Panc1 (cell line): ENCODE results near the gene ANKRD10. TPM values are rescaled to one million over a fixed set of nuclear protein-coding genes. Genes with fewer than 3 reads are reported as not detected.

Source experiments
- ATAC-seq: fragments of 200-7000 bp; cut with Tn5 transposase; 2 replicates; pipeline ENCODE4 v1.9.1; 2020; ENCODE audit warnings: mild to moderate bottlenecking, moderate library complexity
- BruUV-seq: library from RNA; stranded (reverse); fragments of 400-500 nt; replicated peaks from 2 replicates; lab custom pipeline; 2021; lab: Mats Ljungman, UMichigan
- CTCF ChIA-PET: fragments of 300-600 bp; sonication (Branson Sonifier 250); formaldehyde crosslinking; loops from one replicate; lab custom pipeline; 2022; ENCODE audit warnings: antibody characterized with exemption; lab: Charles Lee
- POLR2A ChIA-PET: fragments of 300-600 bp; sonication (Branson Sonifier 250); formaldehyde crosslinking; loops from one replicate; lab custom pipeline; 2022; ENCODE audit warnings: antibody characterized with exemption; lab: Charles Lee
- DNase-seq: peaks from one replicate; pipeline ENCODE4 v3.0.0-alpha.2; 2010; ENCODE audit warnings: low read depth, low spot score
- H3K27ac ChIP-seq: 2 replicates; pipeline ENCODE4 v1.5.1; 2011; ENCODE audit warnings: mild to moderate bottlenecking, low read length, inconsistent platforms
- H3K27me3 ChIP-seq: fragments of 200-500 bp; sonication (Bioruptor generic); 2 replicates; pipeline ENCODE4 v1.6.0; 2014; ENCODE audit warnings: low read length, inconsistent platforms; ENCODE audit not compliant: control insufficient read depth, insufficient read depth
- H3K36me3 ChIP-seq: fragments of 200-500 bp; sonication (Bioruptor generic); 2 replicates; pipeline ENCODE4 v1.5.1; 2014; ENCODE audit warnings: inconsistent platforms, mild to moderate bottlenecking, low read length, moderate library complexity; ENCODE audit not compliant: control insufficient read depth, insufficient read depth
- H3K4me1 ChIP-seq: 2 replicates; pipeline ENCODE4 v1.5.1; 2011; ENCODE audit warnings: inconsistent platforms, mild to moderate bottlenecking, low read length, moderate library complexity; ENCODE audit not compliant: control insufficient read depth, insufficient read depth
- H3K4me3 ChIP-seq, 2 experiments: 2 replicates each; pipeline ENCODE4 v1.5.1; 2011 to 2012; ENCODE audit warnings: low read depth in 2 of 2, low read length in 2 of 2, mild to moderate bottlenecking in 2 of 2, inconsistent platforms in 1 of 2, moderate library complexity in 1 of 2
- H3K9me3 ChIP-seq: fragments of 200-500 bp; sonication (Bioruptor generic); 2 replicates; pipeline ENCODE4 v1.5.1; 2014; ENCODE audit warnings: low read depth, mild to moderate bottlenecking, inconsistent platforms, low read length, moderate library complexity; ENCODE audit not compliant: control insufficient read depth, insufficient read depth
- POLR2AphosphoS5 ChIP-seq: IDR thresholded peaks from 2 replicates; pipeline ENCODE4 v1.6.1; 2012; ENCODE audit warnings: mild to moderate bottlenecking, low read depth, low read length, moderate library complexity
- SIN3A ChIP-seq: IDR thresholded peaks from 2 replicates; pipeline ENCODE4 v1.6.1; 2012; ENCODE audit warnings: low read depth, mild to moderate bottlenecking, low read length, moderate library complexity, borderline replicate concordance; ENCODE audit not compliant: insufficient read depth
- TCF7L2 ChIP-seq: IDR thresholded peaks from 2 replicates; pipeline ENCODE4 v1.6.1; 2011; ENCODE audit warnings: mild to moderate bottlenecking, low read depth, low read length, inconsistent platforms
- in situ Hi-C: cut with HindIII; loops from 2 replicates; pipeline ENCODE4 v1.10.0; 2016; ENCODE audit warnings: low sequenced_read_pairs, low pct_unique_long_range_greater_than_20kb
- intact Hi-C: fragments of 100-400 bp; cut with micrococcal nuclease; formaldehyde crosslinking; loops from one replicate; pipeline ENCODE4 v1.10.0; 2022; ENCODE audit not compliant: unreplicated experiment
- total RNA-seq: library from RNA; stranded (reverse); gene quantifications from one replicate; pipeline ENCODE4 v1.2.1, GENCODE V29; 2021; ENCODE audit not compliant: unreplicated experiment
- TF ChIP-seq, protein P1 (sequence below), 2 experiments: IDR thresholded peaks; 2 replicates each; pipeline ENCODE4 v1.6.1; 2011 to 2012; ENCODE audit warnings: low read depth in 2 of 2, control low read depth in 1 of 2, low read length in 1 of 2, mild to moderate bottlenecking in 1 of 2, moderate library complexity in 1 of 2; ENCODE audit not compliant: insufficient read depth in 1 of 2
- TF ChIP-seq, protein P2 (sequence below): fragments of 450-650 bp; IDR thresholded peaks from 2 replicates; pipeline ENCODE4 v1.5.1; 2017; ENCODE audit warnings: mild to moderate bottlenecking

The ANKRD10 gene
- total RNA-seq, 1 experiment from 2014 or later, result 76.8 TPM

DNA sequence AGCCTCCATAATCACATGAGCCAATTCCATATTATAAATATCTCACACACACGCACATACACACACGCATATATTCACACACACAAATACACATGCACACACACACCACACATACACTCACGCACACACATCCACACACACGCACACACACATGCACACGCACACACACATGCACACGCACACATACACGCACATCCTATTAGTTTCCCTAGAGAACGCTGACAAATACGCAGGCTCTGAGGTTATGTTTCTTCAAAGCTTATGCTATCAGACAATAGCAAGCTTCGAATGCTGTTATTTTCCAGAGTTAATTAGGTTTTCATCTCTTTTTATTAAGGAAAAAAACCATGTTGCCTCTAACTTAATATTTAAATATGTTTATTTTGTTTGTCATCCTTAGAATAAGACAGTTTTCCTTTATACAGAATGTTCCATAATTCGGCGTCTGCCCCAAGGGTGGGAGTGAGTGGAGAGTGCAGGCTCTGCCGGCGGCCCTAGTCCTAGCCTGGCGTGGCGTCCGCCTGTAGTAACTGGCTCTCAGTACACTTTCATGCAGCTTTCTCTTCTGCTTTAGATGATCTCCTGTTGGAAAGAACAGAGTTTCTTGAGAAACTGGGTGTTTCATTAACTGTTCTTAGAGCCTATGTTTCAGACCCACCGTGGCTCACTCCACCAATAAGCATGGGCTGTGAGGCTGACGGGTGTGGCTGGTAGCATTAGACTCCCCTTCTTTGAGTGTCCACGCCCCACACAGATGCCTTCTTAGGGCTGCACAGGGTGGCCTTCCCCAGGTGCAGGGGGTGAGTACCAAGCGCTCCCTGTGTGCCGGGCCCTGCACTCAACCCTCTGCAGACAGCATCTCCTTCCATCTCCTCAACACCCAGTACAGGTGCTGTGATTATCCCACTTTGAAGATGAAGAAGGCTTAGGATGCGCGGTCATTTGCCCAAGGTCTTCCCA, 30.4 kb upstream of the ANKRD10 start:
- in situ Hi-C loops, result no loop called here
- TF ChIP-seq POLR2AphosphoS5 (no peak), SIN3A (no peak), TCF7L2 (no peak)
- TF ChIP-seq, protein P1, sequence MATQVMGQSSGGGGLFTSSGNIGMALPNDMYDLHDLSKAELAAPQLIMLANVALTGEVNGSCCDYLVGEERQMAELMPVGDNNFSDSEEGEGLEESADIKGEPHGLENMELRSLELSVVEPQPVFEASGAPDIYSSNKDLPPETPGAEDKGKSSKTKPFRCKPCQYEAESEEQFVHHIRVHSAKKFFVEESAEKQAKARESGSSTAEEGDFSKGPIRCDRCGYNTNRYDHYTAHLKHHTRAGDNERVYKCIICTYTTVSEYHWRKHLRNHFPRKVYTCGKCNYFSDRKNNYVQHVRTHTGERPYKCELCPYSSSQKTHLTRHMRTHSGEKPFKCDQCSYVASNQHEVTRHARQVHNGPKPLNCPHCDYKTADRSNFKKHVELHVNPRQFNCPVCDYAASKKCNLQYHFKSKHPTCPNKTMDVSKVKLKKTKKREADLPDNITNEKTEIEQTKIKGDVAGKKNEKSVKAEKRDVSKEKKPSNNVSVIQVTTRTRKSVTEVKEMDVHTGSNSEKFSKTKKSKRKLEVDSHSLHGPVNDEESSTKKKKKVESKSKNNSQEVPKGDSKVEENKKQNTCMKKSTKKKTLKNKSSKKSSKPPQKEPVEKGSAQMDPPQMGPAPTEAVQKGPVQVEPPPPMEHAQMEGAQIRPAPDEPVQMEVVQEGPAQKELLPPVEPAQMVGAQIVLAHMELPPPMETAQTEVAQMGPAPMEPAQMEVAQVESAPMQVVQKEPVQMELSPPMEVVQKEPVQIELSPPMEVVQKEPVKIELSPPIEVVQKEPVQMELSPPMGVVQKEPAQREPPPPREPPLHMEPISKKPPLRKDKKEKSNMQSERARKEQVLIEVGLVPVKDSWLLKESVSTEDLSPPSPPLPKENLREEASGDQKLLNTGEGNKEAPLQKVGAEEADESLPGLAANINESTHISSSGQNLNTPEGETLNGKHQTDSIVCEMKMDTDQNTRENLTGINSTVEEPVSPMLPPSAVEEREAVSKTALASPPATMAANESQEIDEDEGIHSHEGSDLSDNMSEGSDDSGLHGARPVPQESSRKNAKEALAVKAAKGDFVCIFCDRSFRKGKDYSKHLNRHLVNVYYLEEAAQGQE (IDR thresholded peaks at IDR 0.05; ENCODE audit: insufficient read depth in 1 of 2, low read depth in 2 of 2, low read length in 1 of 2), result no peak
- TF ChIP-seq, protein P2, sequence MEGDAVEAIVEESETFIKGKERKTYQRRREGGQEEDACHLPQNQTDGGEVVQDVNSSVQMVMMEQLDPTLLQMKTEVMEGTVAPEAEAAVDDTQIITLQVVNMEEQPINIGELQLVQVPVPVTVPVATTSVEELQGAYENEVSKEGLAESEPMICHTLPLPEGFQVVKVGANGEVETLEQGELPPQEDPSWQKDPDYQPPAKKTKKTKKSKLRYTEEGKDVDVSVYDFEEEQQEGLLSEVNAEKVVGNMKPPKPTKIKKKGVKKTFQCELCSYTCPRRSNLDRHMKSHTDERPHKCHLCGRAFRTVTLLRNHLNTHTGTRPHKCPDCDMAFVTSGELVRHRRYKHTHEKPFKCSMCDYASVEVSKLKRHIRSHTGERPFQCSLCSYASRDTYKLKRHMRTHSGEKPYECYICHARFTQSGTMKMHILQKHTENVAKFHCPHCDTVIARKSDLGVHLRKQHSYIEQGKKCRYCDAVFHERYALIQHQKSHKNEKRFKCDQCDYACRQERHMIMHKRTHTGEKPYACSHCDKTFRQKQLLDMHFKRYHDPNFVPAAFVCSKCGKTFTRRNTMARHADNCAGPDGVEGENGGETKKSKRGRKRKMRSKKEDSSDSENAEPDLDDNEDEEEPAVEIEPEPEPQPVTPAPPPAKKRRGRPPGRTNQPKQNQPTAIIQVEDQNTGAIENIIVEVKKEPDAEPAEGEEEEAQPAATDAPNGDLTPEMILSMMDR, result no peak
- ChIA-PET POLR2A (no interaction called here), CTCF (interaction anchor here (0.6 to 1.3 kb wide), 2 partner anchors 91 to 156 kb away, joined by 3 to 13 read pairs; no protein-coding TSS in a partner anchor)
- H3K27ac ChIP-seq, result no peak overlapping the region
- H3K36me3 ChIP-seq, result no peaks in the 10 kb centered on the region
- DNase-seq (no peak), ATAC-seq (no peak)
- no peak overlapping the region for H3K4me3 ChIP-seq
- intact Hi-C loops, result loop anchor here (5.0 kb wide), 1 partner anchor 92 kb away; no protein-coding TSS in a partner anchor
- no peaks in the 10 kb centered on the region for H3K9me3 ChIP-seq
- H3K4me1 ChIP-seq, result peaks cover 4% of the 10 kb centered on the region; the same call in 1 of the 2 replicates
- no TSS peak for BruUV-seq
- no peaks in the 10 kb centered on the region for H3K27me3 ChIP-seq

DNA sequence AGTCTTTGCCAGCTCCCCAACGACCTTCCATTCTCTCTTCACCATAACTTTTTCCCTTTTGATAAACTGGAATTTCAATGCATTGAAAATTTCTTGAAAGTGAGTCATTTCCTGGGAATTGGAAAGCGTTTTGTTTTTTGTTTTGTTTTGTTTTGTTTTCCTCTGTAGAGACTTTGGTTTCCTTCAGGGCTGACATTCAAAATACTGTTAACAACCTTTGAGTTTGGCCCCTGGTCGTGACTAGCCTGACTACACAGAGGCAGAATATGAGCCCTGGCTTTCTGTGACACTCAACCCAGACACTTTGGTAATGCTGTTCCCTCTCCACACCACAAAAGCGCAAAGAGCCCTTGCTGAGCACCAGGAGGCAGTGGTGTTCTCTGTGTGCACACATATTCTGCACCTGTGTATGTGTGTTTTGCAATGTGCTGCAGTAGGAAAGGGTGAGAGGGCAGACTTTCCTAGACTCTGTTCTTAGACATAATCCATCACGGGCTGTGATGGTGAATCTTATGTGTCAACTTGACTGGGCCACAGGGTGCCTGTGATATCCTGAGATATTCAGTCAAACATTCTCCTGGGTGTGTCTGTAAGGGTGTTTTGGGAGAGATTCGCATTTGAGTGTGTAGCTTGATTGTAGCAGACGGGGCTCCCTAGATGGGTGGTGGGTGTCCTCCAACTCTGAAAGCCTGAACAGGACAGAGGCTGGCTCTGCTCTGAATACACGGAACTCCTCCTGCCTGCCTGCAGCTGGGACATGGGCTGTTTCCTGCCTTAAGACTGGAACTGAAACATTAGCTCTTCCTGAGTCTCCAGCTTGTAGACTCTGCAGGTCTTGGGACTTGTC, 29.5 kb upstream of the ANKRD10 start:
- POLR2A ChIA-PET, result no interaction called here
- in situ Hi-C loops, result no loop called here
- intact Hi-C loops, result loop anchor here (5.0 kb wide), 1 partner anchor 93 kb away; no protein-coding TSS in a partner anchor

More for the DNA sequence above, 29.5 kb upstream of the ANKRD10 start:
- DNase-seq (peak; percentile 38), ATAC-seq (peak; percentile 89)
- no TSS peak for BruUV-seq
- no peaks in the 10 kb centered on the region for H3K9me3 ChIP-seq
- H3K4me1 ChIP-seq, result peaks cover 4% of the 10 kb centered on the region; the same call in 1 of the 2 replicates
- no peaks in the 10 kb centered on the region for H3K27me3 ChIP-seq
- H3K36me3 ChIP-seq, result no peaks in the 10 kb centered on the region
- CTCF ChIA-PET, result interaction anchor here (1.3 kb wide), 1 partner anchor 92 kb away, joined by 13 read pairs; no protein-coding TSS in a partner anchor
- H3K4me3 ChIP-seq, result no peak overlapping the region
- no peak overlapping the region for H3K27ac ChIP-seq
- TF ChIP-seq, protein P1 (IDR thresholded peaks at IDR 0.05; ENCODE audit: insufficient read depth in 1 of 2, low read depth in 2 of 2, low read length in 1 of 2), result no peak
- TF ChIP-seq SIN3A, result no peak
- TF ChIP-seq, protein P2, result peak; percentile 63
- no peak for TF ChIP-seq POLR2AphosphoS5
- TF ChIP-seq TCF7L2, result no peak
